LoVo (cell line): Measurements from ENCODE around the gene NFIL3.

Experiments
- DNase-seq: peaks from one replicate; pipeline ENCODE4 v3.0.0-alpha.2; 2016; ENCODE audit warnings: low spot score

NFIL3 gene

GRCh38 chr9:91421971-91422757 lies 1.5 kb downstream of the NFIL3 start:
- no peak for DNase-seq

DNA sequence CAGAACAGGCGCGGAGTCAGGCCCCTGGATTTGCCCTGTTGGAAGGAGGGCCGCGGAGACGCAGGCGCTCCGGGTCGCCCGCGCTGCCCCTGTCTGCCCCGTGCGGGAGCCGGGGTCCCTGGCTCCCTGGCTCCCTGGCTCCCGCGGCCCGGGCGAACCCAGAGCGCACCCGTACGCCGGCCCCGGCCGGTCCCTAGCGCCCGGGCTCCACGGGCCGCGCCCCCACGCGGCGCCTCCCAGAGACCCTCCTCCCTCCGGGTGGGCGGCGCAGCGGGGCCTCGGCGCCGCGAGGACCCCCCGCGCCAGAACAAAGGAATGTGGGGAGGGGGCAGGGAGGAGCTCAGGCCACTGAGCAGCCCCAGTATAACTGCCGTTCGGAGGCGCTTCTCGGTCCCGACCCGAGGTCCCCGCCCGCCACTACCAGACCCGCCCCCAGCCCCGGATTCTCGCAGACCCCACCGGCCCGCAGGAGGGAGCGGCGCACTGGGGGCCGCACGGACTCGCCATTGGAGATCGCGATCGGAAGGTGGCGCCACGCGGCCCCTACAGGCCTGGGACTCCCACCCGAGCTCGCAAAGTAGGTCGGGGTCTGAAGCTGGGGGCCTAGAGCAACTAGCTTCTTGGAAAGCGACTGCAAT lies 2.4 kb downstream of the NFIL3 start:
- DNase-seq, result no peak

DNA sequence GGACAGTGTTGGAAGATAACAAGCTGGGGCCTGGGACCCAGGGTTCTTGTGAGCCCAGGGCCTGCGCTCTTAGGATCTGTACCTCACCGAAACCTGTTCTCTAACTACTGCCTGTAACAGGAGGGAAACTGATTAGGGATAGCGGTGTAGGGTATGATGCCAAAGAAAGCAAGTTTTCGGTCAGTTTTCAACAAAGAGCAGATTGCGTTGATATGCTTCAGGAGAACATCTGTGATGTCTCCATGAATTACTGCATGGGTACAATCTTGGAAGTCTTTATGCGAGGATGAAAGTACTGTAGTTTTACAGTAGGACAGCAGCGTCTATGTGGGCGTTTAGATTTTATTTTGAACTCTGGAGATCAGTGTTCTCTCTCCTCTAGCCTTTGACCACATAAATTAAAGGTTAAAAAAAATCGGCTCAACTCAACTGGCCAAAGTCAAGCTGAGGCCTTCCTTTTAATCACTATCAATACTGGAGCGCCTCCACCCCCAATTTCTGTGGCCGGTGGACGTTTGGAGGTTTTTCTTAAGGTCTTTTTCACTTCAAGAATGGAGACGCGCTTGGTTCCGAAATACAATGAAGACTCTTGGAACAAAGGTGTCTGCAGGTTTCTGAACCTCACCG lies 3.0 kb downstream of the NFIL3 start:
- DNase-seq, result no peak

DNA sequence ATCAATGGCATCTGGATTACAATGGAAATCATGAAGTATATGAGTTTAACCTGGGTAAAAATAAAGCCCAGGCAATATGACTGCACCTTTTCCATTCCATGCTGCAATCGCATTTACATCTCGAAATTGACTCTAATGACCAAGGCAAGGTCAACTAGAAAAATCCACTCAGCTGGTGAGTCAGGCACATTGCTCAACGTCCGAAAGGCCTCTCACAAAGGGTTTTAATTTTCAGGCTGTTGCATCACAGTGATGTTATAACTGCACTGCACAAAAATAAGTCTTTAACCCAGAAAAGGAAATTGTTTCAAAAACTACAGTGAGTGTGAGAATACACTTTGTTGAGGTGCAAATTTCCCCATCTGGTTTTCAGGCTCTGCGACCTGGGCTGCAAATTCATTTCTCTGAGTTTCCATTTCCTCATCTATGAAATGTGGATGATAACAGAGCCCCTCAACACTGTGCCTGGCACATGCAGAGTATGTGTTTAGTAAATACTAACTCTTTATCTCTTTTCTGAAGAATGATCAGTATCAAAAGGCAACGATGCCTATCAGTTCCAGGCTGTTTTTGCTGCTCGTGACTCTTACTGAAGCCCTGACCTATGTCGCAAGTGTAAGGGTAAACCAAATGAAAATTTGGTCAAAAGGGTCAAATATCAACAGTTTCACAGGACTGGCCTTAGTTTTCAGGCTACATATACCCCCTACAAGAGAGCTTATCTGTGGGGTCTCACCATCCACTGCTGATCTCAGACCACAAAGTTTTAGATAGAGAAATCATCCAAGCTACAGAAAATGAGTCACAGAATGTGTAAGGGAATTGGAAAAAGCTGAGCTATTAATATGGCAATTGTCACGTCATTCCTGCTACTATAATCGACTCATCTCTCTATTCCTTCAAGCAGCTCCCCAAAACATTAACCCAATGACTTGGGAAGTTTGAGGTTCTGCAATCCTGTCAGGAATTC lies 4.1 kb downstream of the NFIL3 start:
- peak; percentile 71 for DNase-seq

- no peak for DNase-seq
Observed at GRCh38 chr9:91418215-91418610, 5.4 kb downstream of the NFIL3 start.

GRCh38 chr9:91417602-91418214 lies 5.9 kb downstream of the NFIL3 start:
- no peak for DNase-seq

DNA sequence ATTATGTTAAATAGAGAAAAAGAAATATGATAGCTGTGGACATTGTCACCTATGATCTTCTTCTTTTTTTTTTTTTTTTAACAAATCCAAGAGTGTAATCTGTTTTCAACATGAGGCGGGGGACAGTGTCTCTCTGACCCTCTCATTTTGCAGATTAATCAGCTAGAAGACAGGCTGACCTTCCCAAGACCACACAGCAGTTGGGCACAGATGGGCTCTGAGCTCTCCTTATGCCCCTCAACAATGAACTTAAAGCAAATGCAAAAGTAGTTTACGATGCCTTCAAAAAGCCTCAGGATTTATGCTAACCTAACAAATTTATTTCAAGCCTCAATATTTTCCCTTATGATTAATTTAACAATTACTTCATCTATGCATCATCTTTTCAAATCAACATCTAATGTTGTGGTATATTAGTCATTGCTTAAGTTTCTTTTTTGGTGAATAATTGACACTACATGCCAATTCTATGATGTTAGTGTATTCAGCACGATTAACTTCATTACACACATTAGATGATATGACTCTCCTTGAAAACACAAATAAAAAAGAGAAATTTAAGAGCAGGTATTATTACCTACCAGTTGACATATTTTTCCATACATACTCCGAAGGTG lies 7.4 kb downstream of the NFIL3 start:
- DNase-seq, result no peak

- DNase-seq, result no peak
Observed at GRCh38 chr9:91415290-91415689, 8.3 kb downstream of the NFIL3 start.

DNA sequence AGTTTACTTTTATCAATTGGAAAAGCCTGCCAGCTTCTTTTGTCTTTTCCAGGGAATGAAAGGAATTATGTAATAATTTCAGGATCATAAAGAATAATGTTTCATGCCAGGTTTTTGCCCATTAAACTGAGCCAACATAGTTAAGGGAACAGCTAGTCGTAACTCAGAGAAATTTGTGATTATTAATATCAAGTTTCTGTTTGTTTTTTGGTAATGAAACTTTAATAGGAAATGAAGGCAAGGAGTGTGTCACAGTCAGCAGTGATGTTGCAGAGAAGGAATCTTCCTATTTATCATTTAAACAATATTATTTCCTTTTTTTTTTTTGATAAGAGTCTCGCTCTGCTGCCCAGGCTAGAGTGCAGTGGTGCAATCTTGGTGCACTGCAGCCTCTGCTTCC lies 10.7 kb downstream of the NFIL3 start:
- DNase-seq, result no peak

- DNase-seq, result no peak
Observed at GRCh38 chr9:91411096-91411771, 12.4 kb downstream of the NFIL3 start.

GRCh38 chr9:91410161-91410560 lies 13.5 kb downstream of the NFIL3 start:
- no peak for DNase-seq

DNA sequence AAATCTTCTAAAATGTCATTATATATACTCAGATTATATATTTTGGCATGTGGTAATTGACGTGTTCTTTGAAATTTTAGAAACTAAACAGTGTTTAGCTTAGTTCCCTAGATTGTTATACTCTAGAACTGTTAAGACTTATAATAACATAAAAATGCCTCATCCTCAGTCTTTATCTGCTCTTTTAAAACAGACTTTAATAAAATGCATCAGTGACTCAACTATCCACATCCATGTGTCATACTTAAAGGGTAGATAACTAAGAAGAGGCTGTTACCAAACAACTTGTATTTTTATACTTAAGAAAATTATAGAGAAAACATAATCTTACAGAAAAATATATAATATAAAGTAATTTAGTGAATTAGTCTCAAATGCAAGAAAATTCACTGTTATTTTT lies 15.2 kb downstream of the NFIL3 start:
- DNase-seq, result no peak

GRCh38 chr9:91407580-91408318 lies 15.9 kb downstream of the NFIL3 start:
- DNase-seq, result no peak

- no peak for DNase-seq
Observed at GRCh38 chr9:91405343-91406077, 18.1 kb downstream of the NFIL3 start.

DNA sequence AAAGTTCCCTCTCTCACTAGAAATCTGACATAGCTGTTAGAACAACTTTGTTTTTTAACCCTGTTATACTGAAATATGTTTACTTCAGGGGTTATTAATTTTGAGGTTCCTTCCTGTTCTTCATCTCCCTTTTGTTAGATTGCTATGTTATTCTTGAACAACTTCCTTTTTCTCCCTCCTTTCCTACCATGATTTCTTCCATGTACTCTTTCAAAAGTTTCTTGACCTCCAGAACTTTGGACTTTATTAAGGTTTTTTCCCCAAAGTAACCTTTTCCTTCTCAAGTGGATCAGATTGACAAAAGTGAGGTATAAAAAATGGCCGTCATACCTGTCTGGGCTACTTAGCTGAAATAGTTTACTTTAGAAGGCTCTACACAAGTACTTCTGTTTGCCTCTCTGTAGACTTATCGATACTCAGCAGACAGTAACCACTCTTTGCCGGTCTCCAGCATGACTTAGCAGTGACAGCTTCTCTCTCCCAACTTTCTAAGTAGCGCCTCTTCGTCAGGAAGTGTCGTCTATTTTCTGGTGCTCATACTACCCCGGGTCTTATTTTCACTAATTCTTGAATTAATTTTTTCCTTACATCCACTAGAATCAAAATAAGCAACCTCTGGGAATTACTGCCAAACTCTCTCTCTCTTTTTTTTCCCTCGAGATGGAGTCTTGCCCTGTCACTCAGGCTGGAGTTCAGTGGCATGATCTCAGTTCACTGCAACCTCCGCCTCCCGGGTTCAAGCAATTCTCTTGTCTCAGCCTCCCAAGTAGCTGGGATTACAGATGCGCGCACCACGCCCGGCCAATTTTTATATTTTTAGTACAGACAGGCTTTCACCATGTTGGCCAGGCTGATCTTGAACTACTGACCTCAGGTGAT lies 19.7 kb downstream of the NFIL3 start:
- DNase-seq, result no peak

- no peak for DNase-seq
Observed at GRCh38 chr9:91398926-91399325, 24.7 kb downstream of the NFIL3 start.

- no peak for DNase-seq
Observed at GRCh38 chr9:91395553-91396471, 27.8 kb downstream of the NFIL3 start.
